Activated CD4-positive, alpha-beta T cell treated with anti-CD3 and anti-CD28 coated beads, Interleukin-2, Interleukin-4, amounts not matched to agents 100 ng/mL and 50 ng/mL, durations not matched to agents 16 hours and 8 hours (primary cell): ENCODE measurements around the gene SCN5A.
"Not testable (repeated sequence)": the region's sequence is repeated elsewhere in the genome, so short reads cannot be mapped to it uniquely, and the experiment has no call there.

Experiments used
- DNase-seq: peaks from one replicate; pipeline ENCODE4 v3.0.0-alpha.2; 2020; ENCODE audit warnings: low spot score

The SCN5A gene

DNA sequence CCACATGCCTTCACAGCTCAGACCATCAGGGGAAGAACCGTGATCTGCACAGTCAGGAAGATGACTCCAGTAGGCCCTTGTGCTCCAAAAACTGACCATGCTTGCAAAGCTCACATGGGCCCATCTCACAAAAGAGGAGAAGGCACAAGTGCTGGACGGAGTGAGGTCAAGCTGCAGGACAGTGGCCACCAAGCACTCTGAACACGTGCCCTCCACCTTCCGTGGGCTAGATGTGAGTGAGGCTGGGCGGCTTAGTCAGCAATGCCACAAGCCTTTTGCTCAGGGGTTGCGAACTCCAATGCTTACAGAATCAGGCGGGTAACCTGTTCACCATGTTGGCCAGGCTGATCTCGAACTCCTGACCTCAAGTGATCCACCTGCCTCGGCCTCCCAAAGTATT is 70.9 kb downstream of the SCN5A start:
- no peak for DNase-seq

DNA sequence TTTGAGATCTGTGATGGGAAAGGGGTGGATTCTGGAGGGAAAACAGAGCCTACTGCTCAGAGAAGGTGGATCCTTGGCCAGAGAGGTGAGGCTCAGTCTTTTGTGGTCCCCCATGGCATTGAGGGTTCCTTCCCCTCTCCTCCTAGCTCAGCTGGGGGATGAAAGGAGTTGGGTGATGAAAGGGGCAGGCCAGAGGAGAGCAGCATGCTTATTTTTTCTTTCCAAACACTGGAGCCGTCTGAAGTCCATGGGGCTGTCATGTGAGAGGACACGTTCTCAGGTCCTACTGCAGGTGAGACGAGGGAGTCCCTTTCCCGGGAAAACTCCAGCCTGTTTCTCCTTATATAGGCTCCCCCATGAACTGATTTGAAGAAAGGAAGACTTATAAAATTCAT is 71.4 kb downstream of the SCN5A start:
- DNase-seq = no peak

DNA sequence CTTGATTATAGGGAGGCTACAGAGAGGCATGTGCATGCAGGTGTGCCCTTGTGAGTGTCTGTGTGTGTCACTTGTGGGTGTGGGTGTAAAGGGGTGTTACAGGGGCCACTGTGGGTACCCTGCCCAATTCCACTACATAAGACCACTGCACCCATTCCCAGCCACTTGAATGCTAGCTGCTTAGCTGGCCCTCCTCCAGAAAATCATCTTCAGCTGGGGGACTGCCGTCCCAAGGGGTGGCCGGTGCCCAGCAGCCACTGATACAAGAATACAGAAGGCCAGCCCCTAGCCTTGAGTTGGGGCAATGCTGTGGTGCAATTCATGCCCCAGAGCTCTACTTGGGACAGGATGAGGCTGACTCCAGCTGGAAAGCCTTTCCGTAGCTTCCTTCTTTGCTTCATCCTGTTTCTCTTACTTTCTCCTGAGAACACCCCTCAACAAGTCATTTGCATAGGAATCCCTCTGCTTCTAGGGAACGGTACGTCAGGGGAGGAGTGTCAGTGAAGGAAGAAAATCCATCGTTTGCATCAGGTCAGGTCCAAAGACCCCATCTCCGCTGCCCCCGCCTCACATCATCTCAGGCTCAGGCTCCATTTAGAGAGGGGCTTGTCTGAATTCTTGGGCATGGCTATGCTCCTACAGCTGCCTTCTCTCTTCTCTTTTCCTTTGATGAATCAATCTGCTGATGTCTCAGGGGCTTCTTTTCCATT is 72.0 kb downstream of the SCN5A start:
- DNase-seq = no peak

DNA sequence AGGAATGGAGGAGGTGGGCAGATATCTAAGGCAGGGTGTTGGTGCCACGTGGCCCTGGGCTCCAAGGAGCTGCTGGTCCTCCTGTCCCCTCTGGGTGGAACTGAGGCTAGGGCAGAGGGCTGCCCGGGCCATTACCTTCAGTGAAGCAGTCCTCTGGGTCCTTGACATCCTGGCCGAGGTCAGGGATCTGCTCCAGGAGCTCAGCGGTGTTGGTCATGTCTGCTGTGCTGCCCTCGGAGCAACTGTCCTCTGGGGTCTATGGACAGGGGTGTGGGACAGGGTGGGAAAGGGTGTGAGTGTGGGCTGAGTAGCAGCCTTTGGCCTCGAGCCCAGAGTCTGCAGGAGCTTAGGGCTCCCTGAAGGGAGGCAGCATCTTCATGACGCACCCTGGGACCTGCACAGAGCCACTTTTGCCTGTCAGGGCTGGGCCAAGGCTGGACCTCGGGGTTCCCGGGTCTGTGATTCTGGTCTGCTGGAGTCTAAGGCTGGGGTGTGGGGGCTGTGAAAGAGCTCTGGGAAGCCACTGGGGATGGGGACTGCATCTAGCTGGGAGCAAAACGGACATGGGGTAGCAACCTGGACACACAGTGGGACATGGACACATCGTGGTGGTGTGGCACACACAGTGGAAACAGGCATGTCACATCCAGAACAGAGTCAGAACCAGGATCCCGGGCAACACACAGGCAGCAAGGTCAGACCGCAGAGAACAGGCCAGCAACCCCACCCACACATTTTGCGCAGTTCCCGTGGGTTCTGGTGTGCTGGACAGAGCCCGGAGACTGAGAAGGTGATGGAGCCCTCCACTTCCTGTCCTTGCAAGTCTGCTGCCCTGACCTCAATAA is 72.7 kb downstream of the SCN5A start:
- no peak for DNase-seq

DNA sequence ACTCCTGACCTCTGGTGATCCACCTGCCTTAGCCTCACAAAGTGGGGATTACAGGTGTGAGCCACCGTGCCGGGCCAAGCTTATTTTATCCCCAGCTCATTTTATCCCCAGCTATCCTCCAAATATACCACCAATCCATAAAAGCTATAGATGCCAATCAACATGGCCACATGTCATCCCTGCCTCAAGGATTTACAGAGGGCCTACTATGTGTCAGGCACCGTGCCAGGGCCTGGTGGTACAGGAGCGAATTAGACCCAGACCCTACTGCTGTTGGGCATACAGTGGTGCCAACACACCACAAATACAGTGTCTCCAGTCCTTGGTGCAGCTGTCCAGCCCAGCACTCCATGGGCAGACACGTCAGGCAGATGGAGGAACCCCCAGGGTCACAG is 73.4 kb downstream of the SCN5A start:
- DNase-seq = no peak

DNA sequence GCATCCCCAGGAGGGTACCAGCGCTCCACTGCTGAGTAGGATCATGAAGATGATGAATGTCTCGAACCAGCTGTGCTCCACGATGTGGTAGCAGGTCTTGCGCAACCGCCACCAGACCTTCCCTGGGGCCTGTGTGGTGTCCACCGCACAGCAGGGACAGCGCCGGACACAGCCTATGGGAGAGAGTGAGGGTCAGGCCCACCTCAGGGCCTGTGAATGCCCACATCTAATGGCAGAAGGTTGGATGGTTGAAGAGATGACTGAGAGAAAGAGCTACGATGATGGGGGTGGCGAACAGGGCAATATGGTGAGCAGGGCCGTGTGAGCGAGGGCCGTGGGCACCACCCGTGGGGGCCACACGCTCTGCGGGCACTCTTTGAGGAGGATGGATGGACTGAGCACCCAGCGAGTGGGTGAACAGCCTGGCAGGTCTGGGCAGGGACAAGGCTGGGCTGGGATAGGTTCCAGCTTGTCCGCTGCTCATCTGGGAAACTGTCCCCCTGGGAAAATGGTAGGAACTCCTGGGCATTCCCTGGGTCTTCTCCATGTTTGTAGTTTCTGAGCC is 74.1 kb downstream of the SCN5A start:
- DNase-seq = no peak

DNA sequence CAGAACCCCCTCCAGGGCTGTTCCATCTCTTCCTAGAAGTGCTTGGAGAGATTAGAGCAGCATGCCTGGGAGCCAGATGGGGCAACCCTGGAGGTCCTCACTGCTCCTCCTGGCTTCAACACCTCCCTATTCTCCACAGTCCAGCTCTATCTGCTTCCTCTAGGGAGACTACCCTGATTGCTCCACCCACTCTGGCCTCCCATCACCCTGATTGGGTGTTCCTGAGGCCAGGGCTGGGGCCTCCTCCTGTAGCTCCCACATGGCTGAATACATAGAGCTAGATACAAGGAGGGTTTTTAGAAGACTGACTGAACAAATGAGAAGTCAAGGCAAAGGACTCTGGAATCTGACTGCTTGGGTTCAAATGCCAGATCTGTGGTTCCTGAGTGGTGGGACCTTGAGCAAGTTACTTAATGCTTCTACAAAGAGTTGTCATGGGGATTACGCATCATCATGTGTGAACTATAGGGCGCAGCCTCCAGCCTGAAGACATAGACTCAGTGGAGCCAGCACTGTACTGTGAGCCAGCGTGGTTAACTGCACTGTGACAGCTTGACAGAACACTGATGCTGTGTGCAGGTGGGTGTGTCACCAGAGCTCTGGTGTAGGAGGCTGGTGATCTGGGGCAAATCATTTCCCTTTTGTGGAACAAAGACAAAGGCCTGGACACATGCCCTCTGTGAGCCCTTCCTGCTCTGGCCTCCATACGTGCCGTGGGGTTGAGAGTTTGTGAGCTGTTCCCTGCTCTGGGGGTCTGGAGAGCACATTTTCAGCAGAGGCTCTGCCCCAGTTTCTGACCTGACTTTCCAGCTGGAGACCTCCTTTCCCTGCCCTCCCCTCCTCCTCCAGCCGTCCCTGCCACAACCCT is 74.8 kb downstream of the SCN5A start:
- DNase-seq = no peak

DNA sequence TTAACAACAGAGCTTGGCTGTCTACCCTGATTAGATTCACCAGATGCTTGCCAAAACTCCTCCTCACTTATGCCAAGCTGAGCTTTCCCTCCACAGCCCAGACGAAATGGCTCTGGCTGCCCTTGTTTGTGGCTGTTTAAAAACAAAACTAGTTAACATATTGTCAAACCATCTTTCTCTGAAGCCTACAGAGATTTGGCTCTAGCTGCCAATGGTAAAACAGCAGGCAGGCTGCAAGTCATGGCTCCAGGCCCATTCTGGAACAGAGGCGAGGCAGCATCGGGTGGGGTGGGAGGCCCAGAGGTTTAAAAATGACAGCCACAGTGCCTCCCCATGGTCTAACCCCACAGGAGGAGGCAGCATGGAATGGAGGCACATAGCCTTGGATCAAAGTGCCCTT is 75.9 kb downstream of the SCN5A start:
- no peak for DNase-seq

DNA sequence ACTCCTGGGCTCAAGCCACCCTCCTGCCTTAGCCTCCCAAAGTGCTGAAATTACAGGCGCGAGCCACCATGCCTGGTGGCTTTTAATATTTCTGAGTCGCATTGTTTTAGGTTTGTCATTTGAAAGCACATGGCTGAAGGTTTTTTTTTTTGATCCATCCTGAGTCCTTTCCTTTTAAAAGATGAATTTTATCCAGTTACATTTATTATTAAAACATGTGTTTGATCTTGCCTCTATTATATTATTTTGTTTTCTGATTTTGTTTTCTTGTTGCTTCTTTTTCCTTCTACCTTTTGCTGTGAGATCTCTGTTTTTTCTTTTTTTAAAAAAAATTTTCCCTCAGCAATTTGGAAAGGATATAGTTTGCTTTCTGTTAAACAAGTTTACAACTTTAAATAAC is 76.4 kb downstream of the SCN5A start:
- DNase-seq = no peak

DNA sequence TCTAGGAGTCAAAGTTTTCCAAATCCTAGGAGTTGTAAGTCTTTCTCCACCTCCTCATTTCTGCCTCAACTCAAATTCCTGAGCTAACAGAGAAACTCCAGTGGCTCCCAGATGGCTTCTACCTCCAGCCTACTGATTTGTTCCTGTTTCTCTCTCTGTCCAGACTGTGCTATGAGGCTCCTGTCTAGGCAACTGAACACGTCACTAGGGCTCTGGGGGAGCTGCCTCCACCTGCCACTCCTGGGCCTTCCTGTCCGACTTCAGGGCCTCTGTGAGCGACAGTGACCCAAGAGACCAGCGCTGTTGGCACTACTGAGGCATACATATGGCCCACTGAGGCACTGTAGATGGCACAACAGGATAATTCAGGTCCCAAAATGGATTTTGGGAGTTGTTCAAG is 82.0 kb downstream of the SCN5A start:
- DNase-seq = no peak

DNA sequence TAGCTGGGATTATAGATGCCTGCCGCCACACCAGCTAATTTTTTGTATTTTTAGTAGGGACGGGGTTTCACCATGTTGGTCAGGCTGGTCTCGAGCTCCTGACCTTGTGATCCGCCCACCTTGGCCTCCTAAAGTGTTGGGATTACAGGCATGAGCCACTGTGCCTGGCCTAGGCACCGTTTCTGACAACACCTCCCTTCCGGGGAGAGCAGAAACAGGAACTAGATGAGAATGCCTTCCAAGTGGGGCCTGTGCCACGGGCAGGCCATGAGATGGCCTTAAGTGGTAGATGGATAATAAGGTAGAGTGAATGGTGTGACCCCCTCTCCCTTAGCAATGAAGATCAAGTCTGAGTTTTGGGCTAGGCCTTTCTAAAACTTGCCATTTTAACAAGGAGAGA is 82.7 kb downstream of the SCN5A start:
- not testable (repeated sequence) for DNase-seq

DNA sequence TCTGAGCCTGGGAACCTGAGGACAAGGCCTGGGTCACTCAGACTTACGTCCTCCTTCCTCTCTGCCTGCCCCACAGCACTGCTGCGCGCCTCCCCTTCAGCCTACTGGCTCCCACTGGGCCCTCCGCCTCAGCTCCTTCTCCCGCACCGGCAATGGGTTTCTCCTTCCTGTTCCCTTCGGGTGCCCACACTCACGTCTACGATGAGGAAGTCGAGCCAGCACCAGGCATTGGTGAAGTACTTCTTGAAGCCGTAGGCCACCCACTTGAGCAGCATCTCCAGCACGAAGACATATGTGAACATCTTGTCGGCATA is 83.3 kb downstream of the SCN5A start:
- DNase-seq = no peak

DNA sequence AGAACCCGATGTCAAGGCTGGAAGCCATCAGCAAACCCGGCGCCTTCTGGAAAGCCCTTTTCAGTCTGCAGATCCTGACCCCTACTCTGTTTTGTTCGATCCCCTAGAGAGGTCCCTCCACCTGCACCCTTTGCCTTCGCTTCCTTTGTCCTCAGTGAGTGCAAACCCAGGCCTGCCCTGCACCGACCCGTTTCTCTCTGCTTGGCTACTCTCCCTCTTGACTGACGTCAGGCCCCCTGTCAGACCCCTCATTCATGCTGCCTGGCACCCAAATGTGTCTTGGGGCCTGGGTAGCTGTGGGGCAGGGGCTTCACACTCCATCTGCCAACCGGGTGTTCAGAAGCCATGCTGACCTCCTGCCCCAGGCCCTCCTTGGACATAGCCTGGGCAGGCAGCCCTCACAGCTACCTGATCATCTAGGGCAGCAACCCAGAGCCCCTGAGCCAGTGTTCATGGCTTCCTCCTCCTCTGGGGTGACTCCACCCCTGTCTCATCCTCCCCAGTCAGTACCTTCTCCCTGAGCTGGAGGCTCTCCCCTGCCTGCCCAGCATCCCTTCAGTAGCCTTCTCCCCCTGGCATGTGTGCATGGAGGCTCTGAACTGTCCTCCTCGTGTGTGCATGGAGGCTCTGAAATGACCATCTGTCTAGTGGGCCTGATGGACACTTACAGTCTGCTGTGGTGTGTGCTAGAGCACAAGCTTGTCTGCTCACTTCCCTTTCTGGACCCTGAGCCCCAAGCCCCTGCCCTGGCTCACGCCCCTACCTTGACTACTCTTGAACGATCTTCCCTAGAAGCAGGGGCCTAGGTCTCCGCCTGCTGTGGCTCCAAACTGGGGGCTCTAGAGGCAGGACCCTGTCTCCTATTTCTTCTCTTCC is 83.9 kb downstream of the SCN5A start:
- no peak for DNase-seq

DNA sequence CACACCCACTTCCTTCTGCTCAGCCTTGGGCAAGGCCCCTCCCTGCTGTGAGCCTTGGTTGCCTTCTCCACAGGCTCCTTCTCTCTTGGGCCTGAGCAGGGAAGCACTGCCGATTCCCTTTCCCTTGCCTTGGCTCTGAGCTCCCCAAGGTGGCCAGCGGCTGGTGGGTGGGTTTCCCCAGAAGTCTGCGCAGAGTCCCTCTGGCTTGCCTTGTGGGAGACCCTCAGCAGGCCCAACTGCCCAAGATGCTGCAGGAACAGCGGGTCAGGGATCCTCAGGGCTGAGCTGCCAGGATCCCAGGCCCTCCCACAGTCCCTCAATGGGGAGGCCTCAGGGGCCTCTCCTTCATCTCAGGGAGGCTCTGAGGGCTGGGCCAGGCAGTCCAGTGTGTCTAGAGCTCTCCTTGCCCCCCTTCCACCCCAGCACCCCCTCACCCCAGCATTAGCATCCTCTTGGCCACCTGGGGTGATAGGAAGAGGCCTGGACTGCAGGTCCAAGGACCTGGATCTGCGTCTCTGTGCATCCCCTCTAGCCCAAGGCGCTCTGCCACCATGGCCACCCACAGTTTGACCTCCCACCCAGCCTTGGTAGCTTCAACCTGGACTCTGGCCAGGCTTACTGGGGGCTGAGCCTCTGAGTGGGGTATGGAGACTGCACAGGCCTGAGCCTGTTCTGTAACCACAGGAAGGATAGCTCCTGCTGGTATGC is 84.7 kb downstream of the SCN5A start:
- DNase-seq = no peak

DNA sequence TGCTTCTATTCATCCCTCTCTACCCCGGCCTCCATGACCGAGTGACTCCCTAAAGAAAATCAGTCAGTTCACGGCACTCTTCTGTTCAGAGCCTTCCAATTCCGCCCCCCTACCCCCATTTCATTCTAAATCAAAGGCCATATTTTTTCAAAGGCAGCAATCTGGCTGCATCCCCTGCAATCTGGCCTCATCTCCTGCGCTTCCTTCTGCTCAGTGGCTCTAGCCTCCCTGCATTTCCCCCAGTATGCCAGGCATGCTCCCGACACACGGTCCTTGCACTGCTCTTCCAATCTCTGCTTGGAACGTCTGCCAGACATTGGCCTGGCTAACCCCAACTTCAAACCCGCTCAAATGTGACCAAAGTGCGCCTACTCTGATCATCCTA is 85.6 kb downstream of the SCN5A start:
- no peak for DNase-seq

DNA sequence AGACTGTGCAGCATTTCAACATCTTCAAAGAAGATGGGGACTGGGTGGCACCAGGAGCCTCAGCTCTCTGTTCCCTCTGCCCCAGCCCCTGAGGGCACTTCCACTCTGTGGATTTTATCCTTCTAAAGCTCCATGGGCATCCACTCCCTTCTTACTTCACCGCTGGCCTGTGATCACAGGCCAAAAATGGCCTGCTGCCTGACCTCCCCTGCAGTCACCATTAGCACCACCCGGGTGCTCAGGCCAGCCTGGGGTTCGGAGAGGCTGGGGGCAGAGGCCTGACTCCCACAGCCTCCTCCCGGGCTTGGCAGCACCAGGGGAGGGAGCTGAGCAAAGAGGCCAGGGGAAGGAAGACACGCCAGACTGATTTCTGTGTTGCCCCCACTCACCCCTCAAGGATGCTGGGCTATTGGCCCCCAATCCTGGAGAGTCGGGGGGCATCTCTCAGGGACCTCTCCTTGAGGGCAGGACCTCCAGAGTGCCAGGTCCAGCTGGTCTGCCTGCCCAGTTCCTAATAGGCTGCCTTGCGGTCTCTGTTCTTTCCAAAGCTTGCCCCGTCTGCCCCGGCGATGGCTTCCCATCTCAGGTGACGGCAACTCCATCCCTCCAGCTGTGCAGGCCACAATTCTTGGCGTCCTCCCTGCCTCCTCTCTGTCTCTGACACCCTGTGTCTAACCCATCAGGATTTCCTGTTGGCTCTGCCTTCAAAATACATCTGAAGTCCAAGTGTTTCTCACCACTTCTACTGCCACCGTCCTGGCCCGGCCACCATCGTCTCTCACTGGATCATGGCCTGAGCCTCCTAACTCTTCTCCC is 86.2 kb downstream of the SCN5A start:
- DNase-seq = no peak

DNA sequence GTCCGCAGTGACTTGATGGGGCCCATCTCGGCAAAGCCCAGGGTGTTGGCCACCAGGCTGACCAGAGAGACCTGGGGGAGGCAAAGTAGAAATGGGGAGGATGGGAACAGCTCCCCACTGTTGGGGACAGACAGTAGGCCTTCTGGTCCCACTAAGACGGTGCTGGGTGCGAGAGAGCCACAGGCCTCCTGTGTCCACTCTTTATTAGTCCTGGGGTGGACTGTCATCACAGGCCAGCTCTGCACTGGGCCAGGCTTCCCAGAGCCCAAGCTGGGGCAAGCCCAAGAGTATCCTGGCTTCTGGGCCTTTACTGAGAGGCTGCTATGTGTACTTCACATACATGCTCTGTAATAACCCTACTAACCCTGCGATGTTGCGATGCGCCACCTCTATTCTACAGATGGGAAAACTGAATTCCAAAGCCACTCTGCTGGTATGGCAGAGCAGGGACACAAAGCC is 87.0 kb downstream of the SCN5A start:
- no peak for DNase-seq

DNA sequence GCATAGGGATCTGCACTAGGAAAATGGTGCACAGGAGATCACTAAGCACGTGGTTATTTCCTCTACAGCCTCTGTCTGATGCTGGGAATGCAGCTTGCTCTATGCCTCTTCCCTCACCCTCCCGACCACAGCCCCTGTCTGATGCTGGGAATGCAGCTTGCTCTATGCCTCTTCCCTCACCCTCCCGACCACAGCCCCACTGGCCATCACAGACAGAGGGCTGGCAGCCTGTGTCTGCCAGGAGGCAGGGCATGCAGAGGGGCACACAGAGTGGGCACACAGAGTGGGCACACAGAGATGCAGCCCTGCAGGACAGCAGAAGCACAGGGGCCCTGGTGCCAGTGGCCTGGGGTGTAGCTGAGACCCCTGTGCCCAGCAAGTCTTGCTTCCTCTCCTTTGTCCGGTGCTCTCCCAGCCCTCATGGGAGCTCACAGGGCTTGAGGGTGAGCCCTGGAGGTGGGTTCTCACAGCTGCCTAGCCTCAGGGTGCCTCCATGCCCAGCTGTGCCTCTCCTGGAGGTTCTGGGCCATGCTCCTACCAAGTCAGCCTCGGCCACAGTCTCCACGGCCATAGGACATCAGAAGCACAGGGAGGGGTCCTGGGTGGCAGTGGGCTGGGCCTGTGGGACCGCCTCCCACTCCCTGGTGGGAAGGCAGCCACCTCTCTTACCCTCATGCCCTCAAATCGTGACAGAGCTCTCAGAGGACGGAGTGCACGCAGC is 87.6 kb downstream of the SCN5A start:
- no peak for DNase-seq

DNA sequence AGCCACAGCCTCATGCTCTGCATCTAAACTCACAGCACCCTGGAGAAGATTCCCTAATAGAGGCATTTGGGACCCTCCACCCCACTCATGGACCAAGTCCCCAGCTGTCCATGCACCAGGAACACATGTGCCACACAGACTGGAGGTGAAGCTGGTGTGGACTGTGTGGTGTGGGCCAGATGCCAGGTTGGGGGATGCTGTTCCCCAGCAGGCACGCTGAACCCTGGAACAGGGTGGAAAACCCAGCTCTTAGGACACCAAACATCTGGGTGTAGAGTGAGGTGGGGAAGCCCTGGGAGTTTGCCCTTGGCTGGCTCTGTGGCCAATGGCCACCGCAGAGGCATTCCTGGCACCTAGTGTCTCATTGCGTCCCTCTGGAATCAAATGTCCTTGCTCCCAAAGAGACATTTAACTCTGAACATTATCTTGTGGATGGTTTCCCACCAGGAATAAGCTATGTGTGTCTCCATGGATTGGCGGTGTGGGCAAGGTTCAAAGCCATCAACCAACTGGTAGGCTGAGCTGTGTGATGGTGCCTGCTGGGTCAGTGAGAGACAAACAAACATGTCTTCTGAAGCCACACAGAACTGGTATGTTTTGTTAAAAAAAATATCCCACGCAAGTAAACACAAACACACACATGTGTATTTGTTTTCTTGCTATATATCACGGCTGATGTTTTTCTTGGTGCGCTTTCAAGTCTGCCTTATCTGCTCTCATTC is 88.3 kb downstream of the SCN5A start:
- DNase-seq = no peak
